ENCODE measurements around the gene IRF4. TPM values are rescaled to one million over a fixed set of nuclear protein-coding genes. Genes with fewer than 3 reads are reported as not detected.

The IRF4 gene
- total RNA-seq, 4 donors from 2014 or later = 0.54 to 2.3 (median 1.3) TPM

DNA sequence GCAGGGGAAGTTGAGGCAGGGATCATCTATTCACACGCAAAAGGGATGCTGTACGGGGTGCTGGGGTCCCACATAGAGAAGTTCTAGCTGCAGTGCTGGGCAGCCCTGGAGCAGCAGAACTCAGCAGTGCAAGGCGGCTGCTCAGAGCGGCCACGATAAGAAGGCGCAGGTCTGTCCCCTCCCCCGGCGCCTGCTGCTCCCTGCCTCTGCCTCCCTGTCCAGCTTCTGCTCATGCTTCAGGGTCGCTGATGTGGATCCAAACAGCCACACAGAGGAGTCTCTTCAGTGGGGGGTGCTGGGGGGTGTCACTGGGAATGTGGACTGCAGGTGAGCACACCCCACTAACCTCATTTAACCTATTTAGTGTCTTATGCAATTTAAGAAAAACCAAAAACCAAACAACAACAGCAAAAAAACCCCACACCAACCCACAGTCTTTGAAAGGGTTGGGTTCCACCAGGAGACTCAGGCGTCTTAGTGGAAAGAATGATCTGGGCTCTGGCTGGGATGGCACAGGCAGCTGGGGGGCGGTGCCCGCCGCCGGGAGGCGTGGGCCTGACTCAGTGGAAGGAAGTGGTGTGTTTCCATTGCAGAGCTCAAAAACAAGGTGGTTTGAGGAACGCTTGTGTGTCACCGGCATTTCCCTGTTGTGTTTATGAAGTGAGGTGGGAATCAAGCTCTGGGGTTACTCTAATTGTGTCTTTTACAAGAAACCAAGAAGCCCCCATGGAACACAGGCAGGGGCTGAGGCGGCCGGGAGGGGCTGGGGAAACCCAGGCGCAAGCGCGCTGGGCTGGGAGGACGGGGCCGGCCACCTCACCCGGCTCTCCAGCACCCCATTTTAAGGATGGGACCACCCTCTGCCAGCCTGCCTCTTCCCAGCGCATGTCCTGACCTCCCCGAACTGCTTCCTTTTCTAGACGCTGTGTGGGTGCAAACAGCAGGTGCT lies 55.1 kb downstream of the IRF4 start:
- H3K36me3 ChIP-seq = no peaks in the 10 kb centered on the region
- intact Hi-C loops (cut with DNase I) = no loop called here
- WGBS, 2 donors = 70 to 81% methylated on average over 25 to 26 of the region's 28 CpGs
- no peaks in the 10 kb centered on the region for H3K9me3 ChIP-seq
- DNase-seq = no peak
- TF ChIP-seq POLR2A (IDR thresholded peaks at IDR 0.05) = no peak
- TF ChIP-seq, protein P1, sequence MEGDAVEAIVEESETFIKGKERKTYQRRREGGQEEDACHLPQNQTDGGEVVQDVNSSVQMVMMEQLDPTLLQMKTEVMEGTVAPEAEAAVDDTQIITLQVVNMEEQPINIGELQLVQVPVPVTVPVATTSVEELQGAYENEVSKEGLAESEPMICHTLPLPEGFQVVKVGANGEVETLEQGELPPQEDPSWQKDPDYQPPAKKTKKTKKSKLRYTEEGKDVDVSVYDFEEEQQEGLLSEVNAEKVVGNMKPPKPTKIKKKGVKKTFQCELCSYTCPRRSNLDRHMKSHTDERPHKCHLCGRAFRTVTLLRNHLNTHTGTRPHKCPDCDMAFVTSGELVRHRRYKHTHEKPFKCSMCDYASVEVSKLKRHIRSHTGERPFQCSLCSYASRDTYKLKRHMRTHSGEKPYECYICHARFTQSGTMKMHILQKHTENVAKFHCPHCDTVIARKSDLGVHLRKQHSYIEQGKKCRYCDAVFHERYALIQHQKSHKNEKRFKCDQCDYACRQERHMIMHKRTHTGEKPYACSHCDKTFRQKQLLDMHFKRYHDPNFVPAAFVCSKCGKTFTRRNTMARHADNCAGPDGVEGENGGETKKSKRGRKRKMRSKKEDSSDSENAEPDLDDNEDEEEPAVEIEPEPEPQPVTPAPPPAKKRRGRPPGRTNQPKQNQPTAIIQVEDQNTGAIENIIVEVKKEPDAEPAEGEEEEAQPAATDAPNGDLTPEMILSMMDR (IDR thresholded peaks at IDR 0.05) = no peak
- H3K4me1 ChIP-seq = no peaks in the 10 kb centered on the region
- H3K4me3 ChIP-seq (replicated peaks in 1 of 3) = no peak overlapping the region
- no peak overlapping the region for H3K27ac ChIP-seq
- H3K27me3 ChIP-seq = no peaks in the 10 kb centered on the region

DNA sequence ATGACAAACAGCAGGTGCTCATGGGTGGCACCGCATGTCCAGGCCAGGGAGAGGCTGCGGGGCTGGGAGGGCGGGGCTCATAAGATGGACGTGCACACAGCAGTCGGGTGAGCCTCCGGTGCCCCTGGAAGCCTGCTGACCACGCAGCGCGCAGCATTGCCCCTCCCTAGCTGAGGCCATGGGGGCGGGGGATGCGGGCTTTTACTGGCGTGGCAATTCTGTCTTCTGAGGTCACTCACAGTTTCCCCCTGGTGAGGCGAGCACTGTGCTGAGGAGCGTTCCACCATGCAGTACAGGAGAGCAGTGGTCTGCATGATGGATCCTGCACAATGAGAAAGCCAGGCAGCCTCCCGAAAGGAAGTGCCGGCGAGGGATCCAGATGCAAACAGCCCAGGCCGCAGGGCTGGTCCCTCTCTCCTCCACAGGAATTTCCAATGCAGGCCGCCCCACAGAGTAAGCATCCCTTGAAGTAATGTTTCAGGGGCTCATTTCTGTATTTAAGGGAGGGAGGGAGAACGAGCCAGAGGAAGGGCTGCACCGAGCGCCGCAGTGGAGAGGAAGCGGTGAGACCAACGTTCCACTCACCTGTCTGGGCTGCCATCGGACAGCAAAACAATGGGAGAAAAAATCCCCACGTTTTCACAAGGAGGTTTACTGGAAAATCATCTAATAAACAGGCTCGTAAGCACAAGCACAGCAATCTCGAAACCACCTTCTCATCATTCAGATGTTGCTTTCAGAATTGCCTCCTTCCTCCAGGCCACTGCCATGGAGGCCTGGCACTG lies 56.0 kb downstream of the IRF4 start:
- Histone ChIP-seq H3K9me3 (no peaks in the 10 kb centered on the region), H3K27me3 (no peaks in the 10 kb centered on the region), H3K36me3 (no peaks in the 10 kb centered on the region), H3K27ac (no peak overlapping the region), H3K4me1 (no peaks in the 10 kb centered on the region), H3K4me3 (replicated peaks in 1 of 3) (no peak overlapping the region)
- intact Hi-C loops (cut with DNase I) = no loop called here
- WGBS, 2 donors = 75 to 87% methylated on average over 16 to 29 of the region's 29 CpGs
- TF ChIP-seq POLR2A (IDR thresholded peaks at IDR 0.05) = no peak
- TF ChIP-seq, protein P1 (IDR thresholded peaks at IDR 0.05) = no peak
- no peak for DNase-seq

DNA sequence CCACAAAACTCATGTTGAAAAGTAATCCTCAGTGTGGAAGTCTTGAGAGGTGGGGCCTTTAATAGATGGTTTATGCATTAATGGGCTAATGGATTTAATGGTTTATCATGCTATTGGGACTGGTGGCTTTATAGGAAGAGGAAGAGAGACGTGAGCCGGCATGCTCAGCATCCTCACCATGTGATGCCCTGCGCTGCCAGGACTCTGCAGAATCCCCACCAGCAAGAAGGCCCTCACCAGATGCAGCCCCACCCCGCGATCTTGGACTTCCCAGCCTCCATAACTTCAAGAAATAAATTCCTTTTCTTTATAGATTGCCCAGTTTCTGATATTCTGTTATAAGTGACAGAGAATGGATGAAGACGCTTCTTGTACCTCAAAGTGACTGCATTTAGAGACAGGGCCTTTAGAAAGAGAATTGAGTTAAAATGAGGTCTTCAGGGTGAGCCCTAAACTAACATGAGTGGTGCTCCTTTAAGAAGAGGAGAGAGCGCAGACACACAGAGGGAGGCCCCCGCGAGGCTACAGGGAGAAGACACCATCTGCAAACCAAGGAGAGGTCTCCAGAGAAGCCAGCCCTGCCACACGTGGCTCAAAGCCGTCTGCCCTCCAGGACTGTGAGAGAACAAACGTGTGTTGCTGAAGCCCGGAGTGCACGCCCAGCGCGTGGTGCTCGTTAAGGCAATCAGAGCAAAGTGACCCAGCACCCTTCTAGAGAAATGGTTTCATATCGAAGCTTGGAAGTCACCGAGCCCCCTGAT lies 56.9 kb downstream of the IRF4 start:
- 86% methylated on average over 19 of the region's 19 CpGs for WGBS, 2 donors
- H3K9me3 ChIP-seq = no peaks in the 10 kb centered on the region
- no peak overlapping the region for H3K27ac ChIP-seq
- no peak for DNase-seq
- TF ChIP-seq, protein P1 (IDR thresholded peaks at IDR 0.05) = no peak
- TF ChIP-seq POLR2A (IDR thresholded peaks at IDR 0.05) = no peak
- no peaks in the 10 kb centered on the region for H3K4me1 ChIP-seq
- H3K36me3 ChIP-seq = no peaks in the 10 kb centered on the region
- no peaks in the 10 kb centered on the region for H3K27me3 ChIP-seq
- intact Hi-C loops (cut with DNase I) = no loop called here
- H3K4me3 ChIP-seq (replicated peaks in 1 of 3) = no peak overlapping the region

DNA sequence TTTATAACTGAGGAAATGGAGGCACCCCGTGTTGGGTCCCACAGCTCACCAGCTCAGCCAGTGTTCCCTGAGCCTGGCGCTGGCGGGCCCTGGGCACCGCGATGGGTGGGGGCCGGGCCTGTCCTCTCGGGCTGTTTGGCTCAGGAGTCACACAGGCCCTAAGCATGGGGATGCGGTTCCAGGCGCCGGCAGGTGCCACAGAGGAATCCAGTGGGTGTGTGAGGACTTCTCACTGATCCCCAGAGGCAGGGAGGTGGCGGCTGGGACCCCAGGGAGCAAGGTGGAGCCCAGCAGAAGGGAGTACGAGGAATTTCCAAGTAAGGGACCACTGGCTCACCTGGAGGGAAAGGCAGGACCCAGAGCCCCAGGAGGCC lies 57.5 kb downstream of the IRF4 start:
- no peaks in the 10 kb centered on the region for H3K4me1 ChIP-seq
- no peaks in the 10 kb centered on the region for H3K9me3 ChIP-seq
- no peak overlapping the region for H3K27ac ChIP-seq
- H3K27me3 ChIP-seq = no peaks in the 10 kb centered on the region
- intact Hi-C loops (cut with DNase I) = no loop called here
- no peaks in the 10 kb centered on the region for H3K36me3 ChIP-seq
- 86 to 96% methylated on average over 2 to 3 of the region's 12 CpGs for WGBS, 2 donors
- no peak for DNase-seq
- H3K4me3 ChIP-seq (replicated peaks in 1 of 3) = no peak overlapping the region
- TF ChIP-seq, protein P1 (IDR thresholded peaks at IDR 0.05) = no peak
- no peak for TF ChIP-seq POLR2A (IDR thresholded peaks at IDR 0.05)
